GM21423 (cell line): ENCODE results near the gene INPP5D.

Experiments used
- ATAC-seq: cut with Tn5 transposase; IDR thresholded peaks from one replicate; pipeline ENCODE4 v1.9.1; 2021; ENCODE audit warnings: mild to moderate bottlenecking, moderate library complexity; ENCODE audit not compliant: unreplicated experiment

INPP5D gene

DNA sequence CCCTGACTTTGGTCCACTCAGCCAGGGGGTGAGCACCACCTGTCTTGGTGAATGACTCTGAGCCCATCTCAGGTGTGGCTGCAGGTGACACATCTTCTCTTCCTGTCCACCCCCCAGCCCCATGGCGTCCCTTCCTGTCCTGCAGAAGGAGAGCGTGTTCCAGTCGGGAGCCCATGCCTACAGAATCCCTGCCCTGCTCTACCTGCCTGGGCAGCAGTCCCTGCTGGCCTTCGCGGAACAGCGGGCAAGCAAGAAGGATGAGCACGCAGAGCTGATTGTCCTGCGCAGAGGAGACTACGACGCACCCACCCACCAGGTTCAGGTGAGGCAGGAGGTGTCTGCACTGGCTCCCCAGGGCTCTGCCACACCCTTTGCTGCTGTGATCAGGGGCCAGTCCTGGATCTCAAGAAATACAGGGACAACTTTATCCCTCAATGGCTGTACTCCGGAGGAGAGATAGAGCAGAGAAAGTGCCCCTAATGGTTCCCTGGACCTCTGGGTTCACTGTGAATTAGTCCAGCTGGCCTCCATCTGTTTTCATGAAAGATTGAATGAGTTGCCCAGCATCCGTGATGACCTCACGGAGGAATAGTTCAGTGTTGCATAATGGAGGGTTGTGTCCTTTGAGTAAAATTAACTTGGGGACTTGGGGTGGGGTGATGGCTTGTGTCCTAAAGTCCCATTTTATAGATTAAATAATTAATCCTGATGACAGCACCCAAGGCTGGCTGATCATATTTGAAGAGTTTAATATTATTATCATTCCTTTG is 27.4 kb upstream of the INPP5D start, which contains the start of gene NEU2:
Gene NEU2 (plus strand): TSS at position 122 of the 770 bp plus-strand sequence. CDS start 0 bp downstream, at position 122.
- no peak for ATAC-seq

DNA sequence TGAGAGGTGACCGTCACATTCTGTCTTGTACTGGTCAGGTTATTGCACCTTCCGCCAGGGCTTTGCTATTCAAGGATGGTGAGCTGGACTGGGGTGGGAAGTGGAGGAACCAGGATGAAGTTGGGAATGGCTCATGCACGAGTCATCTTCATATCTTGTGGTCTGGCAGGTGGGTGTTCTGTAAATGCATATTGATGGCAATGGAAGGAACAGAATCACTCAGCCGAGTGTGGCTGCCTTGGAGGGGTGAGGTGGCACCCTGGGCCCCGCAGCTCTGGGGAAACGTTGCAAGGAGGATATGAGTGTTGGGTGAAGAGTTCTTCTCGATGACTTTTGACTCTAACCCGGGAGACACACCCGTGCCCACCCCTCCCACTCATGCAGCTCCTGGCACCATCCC is 26.5 kb upstream of the INPP5D start:
- ATAC-seq: no peak

DNA sequence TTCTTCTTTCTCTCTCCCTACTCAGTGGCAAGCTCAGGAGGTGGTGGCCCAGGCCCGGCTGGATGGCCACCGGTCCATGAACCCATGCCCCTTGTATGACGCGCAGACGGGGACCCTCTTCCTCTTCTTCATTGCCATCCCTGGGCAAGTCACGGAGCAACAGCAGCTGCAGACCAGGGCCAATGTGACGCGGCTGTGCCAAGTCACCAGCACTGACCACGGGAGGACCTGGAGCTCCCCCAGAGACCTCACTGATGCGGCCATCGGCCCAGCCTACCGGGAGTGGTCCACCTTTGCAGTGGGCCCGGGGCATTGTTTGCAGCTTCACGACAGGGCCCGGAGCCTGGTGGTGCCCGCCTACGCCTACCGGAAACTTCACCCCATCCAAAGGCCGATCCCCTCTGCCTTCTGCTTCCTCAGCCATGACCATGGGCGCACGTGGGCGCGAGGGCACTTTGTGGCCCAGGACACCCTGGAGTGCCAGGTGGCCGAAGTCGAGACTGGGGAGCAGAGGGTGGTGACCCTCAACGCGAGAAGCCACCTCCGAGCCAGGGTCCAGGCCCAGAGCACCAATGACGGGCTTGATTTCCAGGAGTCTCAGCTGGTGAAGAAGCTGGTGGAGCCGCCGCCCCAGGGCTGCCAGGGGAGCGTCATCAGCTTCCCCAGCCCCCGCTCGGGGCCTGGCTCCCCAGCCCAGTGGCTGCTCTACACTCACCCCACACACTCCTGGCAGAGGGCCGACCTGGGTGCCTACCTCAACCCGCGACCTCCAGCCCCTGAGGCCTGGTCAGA is 25.9 kb upstream of the INPP5D start:
- no peak for ATAC-seq

DNA sequence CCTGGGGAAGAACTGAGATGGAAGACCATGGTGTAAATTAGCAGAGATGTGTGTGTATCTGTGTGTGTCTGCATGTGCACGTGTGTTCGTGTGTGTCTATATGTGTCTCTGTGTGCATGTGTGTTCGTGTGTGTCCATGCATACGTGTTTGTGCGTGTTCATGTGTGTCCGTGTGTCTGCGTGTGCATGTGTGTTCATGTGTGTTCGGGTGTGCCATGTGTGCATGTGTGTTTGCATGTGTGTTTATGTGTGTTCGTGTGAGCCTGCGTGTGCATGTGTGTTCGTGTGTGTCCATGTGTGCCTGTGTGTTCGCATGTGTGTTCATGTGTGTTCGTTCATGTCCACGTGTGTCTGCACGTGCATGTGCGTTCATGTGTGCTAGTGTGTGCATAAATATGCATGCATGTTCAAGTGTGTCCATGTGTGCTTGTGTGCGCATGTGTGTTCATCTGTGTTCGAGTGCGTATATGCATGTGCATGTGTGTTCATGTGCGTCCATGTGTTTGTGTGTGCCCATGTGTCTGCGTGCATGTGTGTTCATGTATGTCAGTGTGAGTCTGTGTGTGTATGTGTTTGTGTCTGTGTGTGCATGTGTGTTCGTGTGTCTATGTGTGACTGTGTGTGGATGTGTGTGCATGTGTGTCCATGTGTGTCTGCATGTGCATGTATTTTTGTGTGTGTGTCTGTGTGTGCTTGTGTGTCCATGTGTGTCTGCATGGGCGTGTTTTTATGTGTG is 24.5 kb upstream of the INPP5D start:
- no peak for ATAC-seq

DNA sequence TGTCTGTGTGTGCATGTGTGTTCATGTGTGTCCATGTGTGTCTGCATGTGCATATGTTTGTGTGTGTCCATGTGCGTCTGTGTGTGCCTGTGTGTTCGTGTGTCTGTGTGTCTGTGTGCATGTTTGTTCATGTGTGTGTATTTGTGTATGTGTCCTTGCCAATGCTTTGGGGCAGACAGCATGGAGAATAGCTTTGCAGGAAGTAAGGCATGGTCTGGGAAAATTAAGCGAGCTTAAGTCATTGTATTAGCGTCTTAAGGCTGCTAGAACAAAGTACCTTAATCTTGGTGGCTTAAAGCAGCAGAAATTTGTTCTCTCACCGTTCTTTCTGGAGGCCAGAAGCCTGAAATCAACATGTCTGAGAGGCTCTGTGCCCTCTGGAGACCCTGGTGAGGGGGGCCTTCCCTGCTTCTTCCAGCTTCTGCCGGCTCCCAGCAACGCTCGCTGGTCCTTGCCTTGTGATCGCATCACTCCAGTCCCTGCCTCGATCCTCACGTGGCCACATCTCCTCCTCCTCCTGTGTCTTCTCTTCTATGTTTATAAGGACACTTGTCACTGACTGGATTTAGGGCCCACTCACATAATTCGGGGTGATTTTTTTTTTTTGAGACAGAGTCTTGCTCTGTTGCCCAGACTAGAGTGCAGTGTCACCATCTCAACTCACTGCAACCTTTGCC is 23.8 kb upstream of the INPP5D start:
- no peak for ATAC-seq

DNA sequence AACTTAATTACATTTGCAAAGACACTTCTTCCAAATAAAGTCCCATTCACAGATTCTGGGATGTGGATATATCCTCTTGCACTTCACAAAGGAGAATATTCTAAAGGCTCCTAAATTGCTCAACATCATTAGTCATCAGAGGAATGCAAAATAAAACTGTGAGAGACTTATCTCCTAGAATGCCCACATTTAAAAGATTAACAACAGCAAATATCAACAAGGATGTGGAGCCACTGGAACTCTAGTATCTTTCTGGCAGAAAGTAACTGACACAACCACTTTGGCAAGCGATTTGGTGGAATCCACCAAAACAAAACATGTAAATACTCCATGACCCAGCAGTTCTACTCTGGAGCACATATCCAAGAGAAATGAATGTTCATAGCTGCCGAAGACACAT is 23.1 kb upstream of the INPP5D start:
- ATAC-seq: no peak

DNA sequence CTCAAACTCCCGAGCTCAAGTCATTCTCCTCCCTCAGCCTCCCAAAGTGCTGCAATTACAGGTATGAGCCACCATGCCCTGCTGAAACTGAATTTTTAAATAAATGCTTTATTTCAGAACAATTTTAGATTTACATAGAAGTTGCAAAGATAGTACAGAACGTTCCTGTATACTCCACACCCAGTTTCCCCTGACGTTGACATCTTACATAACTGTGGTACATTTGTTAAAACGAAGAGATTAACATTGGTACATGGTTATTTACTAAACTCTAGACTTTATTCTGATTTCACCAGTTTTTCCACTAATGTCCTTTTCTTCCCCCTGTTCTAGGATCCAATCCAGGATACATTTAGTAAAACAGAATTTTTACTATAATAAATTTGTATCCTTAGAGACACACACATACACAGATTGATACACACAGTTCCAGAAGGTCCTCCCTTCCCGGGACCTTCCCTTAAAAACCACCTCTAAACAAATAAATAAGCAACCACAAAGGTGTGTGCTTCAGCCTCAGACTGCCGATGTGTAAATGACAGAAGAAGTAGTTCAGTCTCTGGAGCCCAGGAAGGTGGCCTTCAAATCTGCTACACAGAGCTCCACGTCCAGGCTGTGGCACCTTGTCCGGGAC is 20.8 kb upstream of the INPP5D start:
- ATAC-seq: no peak

DNA sequence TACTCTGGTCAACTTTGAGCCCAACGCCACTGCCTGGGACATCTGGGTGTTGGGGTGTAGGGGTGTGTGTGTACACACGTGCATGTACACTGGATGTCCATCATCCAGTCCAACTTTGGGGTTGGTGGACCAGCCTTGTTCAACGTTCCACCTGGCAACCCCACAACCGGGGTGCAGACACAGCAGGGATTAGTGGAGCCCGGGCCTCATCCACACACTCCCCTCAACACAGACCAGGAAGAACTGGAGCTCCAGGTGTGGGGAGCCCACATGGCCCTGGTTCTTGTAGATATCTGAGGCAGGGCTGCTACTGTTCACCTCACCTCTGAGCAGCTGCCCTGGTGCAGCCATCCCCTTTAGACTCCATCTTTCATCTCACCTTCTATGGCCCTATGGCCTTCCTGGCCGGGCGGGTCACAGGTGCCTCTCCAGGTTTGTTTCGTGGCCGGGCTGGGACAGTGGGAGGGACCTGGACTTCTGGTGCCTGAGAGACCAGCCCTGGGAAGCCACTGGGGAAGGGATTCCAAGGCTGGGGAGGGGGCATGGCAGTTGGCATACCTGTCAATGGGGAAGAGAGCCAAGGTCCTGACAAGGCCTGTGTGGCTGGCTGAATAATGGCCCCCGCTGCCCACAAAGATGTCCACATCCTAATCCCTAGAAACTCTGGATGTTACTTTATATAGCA is 20.2 kb upstream of the INPP5D start:
- no peak for ATAC-seq

DNA sequence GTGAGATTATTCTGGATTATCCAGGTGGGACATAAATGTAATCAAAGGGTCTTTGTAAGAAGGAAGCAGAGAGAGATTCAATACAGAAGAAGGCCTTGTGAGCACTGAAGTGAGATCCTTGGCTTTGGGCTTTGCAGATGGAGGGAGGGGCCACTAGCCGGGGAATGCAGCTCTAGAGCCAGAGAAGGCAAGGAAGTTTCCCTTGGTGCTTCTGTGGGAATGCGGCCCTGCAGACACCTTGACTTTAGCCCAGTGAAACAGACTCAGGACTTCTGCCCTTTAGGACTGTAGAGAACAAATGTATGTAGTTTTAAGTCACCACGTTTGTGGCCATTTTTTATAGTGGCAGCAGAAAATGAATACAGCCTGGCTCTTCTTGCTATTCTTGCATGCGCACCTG is 19.6 kb upstream of the INPP5D start:
- no peak for ATAC-seq

DNA sequence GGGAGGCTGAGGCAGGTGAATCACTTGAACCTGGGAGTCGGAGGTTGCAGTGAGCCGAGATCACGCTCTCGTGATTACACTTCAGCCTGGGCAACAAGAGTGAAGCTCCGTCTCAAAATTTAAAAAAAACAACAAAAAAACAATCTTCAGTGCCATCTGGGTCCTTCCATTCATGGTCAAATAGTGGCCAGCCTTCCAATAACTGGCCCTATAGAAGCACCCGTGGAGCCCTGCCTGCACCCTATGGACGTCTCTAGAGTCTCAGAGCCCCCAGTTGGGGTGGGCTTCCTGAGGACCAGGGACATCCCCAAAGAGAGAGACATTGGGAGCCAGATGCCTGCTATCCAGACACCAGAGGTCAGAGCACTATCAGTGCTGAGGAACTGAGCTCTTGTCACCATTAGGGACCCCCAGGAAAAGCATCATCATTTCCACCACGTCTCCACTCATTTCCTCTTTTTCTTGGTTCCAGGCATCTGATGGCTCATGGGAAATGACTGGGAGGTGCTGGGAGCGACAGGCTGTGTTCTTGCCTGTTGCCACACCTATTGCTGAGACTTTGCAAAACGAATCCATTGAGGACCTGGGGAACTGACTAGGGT is 18.3 kb upstream of the INPP5D start:
- no peak for ATAC-seq

DNA sequence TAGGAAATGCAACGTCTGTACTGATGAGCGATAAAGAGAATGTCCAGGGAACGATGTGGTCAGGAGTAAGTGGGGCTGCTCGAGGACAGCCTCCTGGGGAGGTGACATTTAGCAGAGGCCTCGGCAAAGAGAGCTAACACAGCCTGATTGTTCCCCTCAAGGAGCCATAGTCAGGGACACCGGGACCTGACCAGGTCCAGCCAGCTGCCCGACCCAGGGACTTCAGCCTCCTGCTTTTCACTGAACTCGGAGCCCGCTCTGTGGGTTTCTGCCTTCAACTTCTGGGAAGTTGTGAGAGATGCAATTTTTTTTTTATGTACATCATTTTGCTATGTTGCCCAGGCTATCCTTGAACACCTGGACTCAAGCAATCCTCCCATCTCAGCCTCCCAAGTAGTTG is 17.6 kb upstream of the INPP5D start:
- no peak for ATAC-seq

DNA sequence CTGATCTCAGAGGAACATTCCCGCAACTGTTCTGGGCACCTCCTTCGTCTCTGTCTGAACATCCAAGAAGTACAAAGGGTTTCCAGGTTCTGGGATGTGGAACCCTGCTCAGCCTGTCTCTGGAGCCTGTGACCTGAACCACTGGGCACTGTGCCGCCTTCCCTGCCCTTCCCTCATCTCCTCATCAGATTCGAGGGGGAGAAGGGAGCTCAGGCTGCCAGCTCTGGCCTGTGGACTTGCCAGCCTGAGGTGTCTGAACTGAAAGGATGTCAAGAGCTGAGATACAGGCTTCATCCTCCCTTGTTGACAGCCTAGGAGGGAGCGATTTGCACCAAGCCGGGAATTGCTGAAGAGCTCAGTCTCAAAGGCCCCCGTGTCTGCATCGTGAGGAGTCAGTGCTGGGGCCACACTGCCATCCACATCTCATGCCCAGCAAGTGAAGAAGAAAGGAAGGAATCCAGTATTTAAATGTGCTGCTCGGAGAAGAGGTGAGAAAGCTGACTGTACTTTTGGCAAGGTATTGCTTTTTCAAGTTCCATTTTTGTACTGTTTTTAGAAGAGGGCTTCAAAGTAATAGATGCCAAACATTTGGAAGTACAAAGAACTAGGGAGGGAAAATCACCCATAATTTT is 15.1 kb upstream of the INPP5D start:
- ATAC-seq: no peak

DNA sequence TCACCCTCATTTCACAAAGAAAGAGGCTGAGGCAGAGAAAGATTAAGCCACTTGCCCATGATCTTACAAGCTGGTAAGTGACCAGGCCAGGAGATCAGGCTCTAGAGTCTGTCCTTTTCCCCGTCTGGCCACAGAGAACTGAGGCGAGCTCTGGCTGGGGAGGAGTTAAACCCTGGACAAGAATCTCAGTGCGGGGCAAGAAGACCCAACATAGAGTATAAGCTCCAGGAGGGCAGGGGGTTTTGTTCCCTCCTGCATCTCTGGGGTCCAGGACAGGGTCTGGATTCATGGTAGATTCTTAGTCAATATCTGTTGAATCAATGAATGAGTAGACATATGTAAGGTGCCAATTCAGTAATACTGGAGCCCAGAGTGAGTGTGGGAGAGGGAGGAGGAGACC is 12.9 kb upstream of the INPP5D start:
- no peak for ATAC-seq

DNA sequence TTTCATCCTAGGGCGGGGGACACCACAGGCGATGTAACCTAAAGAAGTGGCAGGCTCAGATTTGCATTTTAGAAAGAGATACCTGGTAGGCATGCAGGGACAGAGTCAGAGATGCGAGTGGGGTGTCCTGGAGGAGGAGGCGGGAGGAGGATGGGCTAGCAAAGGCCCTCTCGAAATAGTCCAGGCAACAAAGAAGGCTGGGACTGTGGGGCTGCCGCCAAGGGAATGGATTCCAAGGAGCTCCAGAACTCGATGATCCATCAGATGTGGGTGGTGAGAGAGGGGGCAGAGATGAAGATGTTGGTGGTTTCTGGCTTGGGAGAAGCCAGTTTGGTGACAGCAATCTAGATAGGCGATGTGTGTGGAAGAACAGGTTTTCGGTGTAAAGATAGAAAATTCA is 12.5 kb upstream of the INPP5D start:
- no peak for ATAC-seq

DNA sequence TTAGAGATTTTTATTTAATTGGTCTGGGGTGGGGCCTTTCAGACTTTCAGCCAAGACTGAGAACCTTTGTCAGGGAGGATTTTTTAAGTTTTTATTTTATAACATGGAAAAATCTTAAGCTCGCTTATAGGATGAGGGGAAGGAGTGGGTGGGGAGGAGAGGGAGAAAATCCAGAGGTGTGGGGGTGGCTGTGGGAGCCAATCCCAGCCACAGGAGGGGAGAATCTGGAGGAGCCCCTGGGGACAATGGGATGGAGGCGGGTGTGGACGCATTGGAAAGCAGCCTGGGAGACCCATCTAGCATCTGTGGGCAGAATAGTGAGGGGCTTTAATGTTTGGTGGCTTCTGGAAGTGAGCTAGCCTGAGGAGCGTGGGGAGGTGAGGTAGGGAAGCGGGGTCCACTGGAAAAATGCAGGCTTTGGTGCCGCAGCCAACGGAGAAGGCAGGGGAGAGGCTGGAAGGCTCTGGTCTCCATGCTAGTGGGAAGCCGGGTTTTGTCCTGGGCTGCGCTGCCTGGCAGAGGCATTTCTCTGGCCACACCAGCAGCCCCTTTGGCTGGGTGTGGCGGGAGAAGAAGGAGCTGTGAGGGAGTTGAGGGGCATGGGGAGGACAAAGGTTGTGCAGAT is 11.5 kb upstream of the INPP5D start:
- no peak for ATAC-seq

DNA sequence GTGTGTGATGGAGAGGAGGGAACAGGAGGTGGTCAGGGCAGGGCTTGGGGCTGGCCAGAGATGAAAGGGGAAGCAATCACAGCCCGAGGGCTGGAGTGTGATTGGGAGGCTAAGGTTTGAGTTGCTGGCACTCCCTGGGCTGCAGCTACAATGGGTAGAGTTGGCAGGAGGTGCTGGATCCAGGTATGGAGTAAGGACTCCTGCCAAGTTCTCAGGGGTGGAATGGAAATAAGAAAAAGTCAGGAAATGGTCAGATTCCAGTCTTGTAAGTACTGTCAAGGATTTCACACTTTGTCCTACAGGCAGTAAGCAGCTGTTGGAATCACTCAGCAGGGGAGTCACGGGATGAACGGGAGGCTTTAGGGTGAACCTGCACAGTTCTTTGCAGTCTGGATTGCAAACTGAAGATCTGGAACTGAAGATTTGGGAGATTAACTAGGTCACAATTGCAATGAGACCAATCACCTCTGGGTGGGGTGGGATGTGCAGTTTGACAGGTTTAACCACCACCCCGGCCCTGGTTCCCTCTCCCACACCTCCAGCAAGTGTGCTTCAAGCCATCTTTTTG is 10.9 kb upstream of the INPP5D start:
- ATAC-seq: no peak

DNA sequence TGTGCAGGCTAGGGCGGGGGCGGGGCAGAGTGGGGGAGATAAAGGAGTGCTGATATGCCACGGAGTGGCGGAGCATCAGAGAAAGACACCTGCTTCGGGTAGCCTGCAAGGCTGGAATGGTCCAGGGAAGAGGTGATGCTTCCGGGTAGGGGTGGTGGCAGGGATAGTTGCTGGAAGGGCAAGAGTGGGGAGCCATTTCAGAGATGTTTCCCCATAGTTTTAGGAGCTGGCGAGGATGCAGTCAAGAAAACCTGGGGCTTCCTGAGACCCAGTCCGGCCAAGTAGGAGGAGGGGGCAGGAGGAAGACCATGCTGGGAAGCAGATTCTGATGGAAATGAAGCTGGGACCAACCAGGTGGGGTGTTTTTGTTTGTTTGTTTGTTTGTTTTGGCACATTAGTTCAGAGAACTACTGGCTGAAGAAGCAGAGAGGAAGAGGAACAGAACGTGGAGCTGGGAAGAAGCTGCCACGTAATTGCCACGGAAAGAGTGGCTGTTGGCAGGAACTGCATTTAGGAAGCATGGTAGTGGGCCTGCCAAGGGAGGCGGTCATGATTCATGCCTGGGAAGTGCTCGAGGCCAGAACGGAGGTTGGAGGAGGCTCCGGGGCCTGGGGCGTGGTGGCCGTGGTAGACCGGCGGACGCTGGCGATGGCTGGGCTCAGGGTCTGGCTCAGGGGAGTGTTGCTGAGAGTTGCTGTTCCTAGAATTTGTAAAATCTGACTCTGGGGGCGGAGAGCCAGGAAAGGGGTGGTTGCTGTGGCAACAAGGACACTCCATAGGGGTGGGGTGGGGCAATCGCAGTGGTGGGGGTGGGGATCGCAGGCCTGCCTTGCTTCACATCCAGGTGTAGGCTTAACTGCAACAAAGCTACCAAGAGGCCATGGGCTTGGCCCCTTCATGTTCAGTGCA is 8.6 kb upstream of the INPP5D start:
- no peak for ATAC-seq
